HG03521 (cell line): ENCODE data around the gene TIAM1.

ENCODE experiments used
- ATAC-seq: cut with Tn5 transposase; IDR thresholded peaks from one replicate; pipeline ENCODE4 v1.9.1; 2021; ENCODE audit warnings: mild to moderate bottlenecking, moderate library complexity; ENCODE audit not compliant: unreplicated experiment

Gene TIAM1

DNA sequence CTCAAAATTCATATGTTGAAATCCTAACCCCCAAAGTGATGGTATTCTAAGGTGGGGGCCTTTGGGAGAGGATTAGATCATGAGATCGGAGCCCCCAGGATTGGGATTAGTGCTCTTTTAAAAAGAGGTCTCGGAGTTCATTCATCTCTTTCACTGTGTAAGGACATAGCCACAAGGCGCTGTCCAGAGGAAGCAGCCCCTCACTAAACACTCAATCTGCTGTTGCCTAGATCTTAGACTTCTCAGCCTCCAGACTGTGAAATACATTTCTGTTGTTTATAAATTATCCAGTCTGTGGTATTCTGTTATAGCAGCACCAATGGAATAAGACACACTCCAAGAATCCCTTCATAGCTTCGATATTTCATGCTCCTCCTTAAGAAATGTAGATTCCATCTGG lies 12.4 kb upstream of the TIAM1 start:
- no peak for ATAC-seq

DNA sequence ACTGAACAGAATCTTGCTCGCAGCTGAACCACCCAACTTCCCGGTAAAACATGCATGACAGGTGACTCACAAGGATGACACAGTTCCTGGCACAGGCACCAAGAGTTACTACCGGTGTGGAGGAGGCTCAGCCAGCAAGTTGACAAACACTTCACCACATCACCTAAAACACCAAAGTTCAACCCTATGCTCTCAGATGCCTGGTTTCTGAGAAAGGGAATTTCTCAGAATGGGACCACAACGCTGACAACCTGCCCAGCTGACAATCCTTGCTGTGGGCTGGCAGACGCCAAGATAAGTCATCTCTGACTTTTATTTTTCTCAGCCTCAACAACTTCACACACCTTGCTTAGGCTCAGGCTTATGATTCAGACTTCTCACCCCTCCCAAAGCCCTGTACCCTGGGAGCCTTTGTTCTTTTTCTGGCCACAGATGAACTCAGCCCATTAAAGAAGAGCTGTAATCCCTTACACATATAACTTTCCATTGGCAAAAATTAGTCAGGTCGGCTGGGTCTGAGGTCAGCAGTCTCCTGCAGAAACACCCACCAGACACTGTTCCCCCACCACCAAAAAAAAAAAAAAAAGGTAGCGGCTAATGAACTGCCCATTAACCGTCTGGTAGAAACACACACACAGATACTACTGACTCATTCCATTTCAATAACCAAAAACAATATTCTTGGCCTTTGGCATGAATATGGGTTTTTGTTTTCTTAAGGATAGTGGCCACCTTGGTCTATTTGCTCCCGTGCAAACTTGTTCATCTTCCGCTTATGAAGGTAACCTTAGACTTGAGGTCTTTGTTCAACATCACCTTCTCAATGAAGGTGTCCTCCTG lies 10.8 kb upstream of the TIAM1 start:
- no peak for ATAC-seq

DNA sequence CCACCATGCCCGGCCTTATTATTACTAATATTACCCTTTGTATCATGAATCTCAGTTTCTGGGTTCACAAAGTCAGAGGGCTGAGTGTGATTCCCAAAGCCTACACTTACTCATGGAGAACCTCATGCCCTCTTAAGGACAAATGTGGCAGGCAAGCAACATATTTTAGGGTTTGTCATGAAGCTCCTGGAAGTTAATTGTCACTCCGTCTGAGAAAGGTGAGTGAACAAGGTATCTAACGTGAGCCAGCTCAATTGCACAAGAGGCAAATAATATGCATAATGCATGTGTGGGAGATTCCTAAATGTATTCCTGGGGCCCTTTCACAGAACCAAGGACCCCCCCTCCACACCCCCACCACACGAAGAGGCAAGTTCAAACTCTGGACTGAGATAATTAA lies 10.1 kb upstream of the TIAM1 start:
- ATAC-seq: no peak

DNA sequence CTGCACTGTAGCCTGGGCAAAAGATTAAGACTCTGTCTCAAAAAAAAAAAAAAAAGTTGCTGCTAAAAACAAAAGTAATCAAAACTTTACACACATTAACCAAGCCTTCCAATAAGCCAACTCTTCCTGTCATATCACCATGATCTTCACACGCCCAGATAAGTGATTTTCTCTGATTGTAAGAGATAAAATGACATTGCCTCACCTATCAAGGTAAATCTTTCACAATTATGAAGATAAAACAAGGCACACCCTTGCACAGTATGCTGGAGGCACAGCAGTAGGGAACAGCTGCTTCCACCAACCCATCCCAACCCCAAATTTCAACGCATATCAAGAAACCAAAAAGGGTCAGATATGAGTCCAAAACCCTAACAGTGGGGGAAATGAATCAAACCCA lies 8.8 kb upstream of the TIAM1 start:
- no peak for ATAC-seq

DNA sequence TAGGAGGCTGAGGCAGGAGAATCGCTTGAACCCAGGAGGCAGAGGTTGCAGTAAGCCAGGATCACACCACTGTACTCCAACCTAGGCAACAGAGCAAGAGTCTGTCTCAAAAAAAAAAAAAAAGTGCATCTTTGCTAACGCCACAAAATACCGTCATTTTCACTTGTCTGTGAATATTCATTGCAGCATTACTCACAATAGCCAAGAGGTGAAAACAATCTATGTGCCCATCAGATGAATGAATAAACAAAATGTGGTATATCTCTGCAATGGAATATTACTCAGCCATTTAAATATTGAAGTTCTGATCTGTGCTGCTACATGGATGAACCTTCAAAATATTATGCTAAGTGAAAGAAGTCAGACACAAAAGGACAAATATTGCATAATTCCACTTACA lies 7.9 kb upstream of the TIAM1 start:
- ATAC-seq: no peak

DNA sequence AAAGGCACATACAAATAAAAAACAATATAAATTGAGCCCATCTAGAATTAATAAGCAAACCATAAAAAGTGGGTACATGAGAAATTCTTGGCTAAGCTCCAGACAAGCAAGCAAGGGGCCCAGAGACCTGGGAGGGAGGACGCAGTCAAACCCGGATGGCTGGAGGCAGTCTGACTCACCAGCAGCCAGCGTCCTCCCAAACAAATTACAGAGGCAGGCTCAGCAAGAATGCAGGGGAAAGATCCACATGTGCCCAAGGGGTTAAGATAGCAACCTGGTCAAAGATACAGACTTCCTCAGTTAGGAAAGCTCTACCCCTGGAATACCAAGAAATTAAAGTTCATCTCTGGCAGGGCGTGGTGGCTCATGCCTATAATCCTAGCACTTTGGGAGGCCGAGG lies 7.4 kb upstream of the TIAM1 start:
- ATAC-seq: no peak

DNA sequence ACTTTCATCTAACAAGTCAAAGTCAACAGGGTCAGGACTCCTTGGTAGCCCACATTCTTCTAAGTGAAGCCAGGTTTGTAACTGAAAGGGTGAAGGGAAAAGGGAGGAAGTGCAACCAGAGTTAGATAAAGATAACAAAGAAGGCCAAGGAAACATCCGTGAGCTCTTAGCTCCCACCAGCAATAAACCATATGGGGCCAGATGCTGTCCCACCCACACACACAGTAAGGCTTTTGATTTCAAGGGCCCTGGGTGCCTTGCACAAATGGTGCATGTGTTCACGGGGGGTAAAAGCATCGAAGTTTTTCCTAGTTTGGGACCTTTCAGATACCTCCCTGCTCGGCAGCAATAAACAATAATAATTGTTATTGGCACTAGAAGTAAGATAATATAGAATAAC lies 5.1 kb upstream of the TIAM1 start:
- no peak for ATAC-seq

DNA sequence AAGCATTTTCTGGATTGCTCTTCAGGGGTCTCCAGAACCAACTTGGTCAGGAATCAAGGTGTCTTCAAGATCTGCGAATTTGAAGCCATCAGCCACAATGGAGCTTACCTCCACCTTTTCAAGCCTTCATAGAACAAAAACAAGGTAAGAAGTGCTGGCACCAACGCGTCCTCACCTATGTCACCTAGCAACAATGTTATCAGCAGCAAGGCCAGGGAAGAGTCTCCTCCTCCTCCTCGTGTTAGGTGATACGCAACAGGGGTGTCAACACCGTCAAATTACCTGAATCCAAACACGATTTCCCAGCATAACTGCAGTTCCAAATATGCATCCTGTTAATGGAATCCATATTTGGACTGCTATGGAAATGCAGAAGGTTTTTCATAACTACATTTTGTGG lies 4.1 kb upstream of the TIAM1 start:
- no peak for ATAC-seq

DNA sequence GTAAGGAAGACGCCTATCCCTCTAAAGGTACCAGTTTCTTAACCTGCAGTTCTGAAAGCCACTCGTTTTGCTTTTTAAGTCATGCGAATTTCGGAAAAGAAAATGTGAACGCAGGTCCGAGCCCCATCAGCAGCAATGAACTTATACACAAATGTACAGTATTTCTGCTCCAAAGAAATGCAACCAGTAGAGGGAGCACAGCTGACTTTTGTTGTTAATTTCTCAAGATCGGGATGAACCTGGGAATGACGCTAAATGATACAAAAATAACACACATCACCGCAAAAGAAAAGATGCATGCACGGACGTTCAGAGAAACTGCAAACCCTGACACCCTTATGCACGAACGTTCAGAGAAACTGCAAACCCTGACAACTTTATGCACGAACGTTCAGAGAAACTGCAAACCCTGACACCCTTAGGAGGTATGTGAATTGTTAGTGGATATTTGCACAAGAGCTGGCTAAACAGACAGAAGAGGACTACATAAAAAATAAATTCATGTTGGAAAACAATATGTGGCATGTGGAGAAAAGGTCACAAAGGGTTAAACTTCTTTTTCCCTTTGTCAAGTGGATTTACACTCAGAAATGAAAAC lies 3.5 kb upstream of the TIAM1 start:
- no peak for ATAC-seq

DNA sequence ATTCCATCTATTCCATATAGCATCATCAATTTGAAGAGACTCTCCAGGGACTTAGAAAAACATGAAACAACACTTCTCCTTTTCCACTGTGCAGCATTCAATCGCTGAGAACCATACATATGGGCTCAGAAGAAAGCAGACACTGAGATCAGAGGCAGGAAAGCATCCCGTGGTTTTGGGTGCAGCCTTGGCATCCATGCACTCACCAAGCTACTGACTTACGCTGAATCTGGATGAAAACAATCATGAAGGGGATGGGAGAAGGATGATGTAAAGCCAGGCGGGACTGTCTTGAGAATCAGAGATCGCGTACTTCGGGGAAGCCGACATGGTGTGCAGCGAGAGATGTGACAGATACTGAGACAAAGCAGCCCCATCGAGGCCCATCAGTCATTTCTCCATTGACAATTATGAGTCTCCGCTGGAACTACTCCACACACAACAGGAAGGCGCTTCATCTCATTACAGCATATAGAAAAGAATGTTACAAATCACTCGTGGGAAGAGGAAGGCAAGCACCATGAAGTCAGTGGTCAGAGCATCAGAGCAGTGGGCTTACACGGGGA lies 2.3 kb upstream of the TIAM1 start:
- no peak for ATAC-seq

DNA sequence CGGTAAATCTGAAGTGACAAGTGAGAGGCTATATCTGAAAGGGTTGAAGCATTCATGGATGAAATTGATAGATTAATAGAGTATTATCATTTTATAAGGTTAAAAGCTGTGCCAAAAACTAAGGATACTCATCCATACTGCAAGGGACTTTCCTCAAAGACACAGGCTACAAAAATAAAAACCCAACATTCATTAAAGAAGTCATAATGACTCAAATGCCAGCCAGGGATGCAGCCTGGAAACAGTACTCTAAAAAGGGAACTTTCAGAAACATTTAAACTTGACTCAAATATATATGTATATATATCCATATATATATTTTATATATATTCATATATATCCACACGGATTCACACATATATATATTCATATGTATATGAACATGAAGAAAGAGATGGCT lies 1.1 kb upstream of the TIAM1 start:
- no peak for ATAC-seq

DNA sequence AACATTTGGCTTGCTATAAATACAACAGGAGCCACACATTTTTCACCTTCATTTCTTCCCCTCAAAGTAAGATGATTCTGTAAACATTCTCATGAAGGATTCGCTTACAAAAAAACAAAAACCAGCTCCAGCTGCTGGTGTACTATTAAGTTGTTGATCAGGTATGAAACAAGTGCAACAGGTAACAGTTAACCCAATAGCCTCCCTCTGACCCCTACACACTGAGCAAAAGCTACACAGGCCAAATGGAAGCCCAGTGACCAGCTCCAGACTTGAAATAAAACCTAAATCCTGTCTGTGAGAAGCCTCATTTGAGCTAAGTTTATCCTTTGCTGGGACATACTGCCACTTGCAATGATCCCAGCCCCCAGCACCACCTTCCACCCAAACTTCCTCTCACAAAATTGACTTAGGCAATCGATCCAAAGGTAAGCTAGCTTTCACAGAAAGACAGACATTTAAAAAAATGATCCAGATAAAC lies 991 bp downstream of the TIAM1 start:
- ATAC-seq: no peak

DNA sequence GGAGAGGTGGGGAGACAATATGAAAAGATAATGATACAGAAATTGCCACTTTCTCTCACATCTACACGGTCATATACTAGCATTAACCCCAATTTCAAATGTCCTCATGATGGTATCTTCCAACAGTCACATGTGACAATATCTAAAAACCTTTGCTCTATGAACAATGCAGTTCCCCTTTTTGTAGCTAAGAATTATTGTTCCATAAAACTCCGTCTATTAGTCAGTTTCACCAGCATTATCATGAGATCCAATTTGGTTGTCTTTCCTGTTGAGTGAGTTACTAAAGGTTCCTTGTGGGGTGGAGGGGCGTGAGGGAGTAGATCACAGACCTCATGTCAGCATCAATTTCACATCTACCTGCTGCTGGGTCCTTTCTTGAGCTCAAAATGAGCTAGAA lies 1.7 kb downstream of the TIAM1 start:
- ATAC-seq: no peak

DNA sequence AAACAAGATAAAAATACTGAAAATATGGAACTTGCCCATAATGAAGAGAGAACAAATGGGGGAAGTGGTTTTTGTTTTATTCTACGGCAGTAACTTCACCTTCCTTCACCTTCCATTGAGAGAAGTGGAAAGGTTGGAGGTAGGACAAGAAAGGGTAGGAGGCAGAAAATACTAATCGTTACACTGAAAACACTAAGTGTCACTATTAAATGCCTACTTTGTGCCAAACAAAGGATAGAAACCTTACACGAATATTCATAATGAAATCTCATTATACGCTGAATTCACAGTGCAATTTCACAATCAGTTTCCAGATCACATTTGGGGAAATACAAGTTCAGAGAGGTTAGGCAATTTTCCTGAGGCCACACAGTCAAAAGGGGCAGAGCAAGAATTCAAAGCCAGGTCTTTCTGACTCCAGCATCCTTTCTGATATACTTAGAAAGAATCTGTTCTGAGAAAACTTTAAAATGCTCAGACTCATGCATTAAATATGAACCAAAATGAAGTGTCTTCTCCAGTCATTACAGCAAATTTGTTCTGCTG lies 3.0 kb downstream of the TIAM1 start:
- no peak for ATAC-seq

DNA sequence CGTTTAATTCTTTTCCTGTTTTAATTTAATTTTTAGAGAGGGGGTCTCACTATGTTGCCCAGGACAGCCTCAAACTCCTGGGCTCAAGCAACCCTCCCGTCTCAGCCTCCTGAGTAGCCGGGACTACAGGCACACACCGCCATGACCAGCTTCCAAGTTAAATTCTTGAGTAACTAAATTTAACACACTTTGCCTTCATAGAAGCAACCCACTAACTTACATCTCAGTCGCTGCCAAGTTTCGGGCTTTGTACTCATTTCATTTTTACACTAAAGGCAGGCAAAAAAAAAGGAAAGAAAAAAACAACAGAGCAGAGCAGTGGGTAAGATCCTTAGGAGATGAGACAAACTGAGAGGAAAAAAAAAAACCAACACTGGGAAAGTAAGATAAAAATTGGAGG lies 3.5 kb downstream of the TIAM1 start:
- no peak for ATAC-seq

DNA sequence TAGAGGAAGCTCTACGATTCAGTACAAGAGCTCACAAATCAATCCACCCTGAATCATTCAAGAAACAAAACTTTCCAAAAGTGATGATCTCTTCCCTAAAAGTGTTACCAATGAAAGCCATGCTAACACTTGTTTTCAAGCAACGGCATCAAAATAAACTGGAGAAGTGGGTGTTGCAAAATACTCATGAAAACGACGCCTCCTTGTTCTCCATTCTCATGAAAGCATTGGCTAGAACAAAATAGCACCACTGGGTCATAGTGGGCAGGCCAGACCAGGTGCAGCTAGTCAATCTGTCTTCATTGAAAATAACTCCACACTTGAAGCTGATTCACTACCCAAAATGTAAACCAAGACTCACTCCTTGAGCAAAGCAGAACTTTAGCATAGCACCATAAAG lies 4.3 kb downstream of the TIAM1 start:
- no peak for ATAC-seq

DNA sequence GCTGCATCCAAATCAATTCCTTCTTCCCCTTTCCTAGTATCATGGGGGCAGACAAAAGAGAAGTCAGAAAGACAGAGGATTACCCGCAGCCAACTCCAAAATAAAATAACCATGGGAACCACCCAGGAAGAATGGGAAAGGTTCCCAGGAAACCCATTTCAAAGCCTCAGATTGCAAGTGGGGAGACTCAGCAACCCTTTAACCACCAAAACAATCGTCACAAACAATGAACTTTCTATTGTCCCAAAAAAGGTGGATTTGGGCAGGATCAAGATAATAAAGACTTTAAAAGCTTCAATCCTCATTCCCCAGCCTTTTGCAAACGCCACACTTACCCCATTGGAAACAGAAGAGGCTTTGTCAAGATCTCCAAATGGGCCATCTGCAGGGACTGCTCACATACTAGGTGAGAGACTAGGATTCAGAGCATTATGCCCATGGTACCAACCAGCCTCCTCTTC lies 5.1 kb downstream of the TIAM1 start:
- no peak for ATAC-seq

DNA sequence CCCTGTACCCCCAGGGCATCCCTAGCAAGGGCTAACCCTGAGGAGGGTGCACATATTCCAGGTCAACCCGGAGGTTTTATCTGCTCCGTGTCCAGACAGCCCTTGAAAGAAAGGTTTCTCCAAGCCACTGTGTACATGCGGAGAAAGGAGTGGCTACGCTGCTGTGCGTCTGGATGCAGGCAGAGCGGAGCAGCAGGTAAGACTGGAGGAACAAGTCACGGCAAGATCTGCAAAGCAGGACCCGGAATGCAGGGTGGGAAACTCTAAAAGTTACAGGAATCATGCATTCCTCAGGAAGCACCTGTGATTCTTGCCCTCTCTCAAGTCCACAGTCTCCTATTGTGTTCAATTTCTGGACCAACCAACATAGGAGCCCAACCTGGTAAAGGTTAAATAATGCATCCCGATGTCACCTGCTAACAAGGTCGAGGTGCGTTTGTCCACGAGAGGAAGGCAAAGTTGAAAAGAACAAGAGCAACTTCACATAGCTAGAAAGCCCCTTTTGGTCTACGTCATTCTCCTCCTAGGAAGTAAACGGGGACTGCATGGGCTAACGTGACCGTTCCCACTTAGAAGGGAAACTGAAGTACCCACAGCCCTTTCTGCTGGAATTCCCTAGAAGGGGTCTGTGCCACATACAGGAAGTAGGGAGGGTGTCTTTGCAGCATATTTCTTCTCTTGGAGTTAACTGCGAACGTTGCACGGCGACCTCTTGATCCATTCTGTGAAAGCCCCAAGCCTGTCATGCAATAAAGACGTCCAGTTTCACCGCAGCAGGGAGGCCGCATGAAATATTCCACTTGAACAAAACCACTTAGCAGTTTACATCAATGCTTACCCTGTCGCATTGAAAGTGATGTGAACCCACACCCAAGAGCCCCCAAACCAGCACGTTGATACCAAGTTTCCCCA lies 5.8 kb downstream of the TIAM1 start:
- no peak for ATAC-seq

DNA sequence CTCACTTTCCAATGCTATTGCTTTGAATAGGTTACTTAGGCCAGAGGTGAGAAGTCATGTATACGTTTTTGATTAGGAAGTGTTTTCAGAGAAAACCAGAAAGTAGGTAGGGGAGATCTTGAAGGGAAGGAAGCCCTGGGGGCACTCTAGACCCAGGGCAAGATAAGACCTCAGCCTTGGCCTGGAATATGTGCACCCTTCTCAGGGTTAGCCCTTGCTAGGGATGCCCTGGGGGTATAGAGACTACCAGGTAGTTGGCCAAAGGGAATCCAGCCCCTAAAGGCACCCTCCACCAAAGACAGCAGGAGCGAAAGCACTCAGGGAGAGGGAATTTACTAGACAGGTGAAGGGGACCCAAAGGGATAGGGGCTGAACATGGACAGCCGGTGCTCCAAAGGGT lies 7.0 kb downstream of the TIAM1 start:
- no peak for ATAC-seq

DNA sequence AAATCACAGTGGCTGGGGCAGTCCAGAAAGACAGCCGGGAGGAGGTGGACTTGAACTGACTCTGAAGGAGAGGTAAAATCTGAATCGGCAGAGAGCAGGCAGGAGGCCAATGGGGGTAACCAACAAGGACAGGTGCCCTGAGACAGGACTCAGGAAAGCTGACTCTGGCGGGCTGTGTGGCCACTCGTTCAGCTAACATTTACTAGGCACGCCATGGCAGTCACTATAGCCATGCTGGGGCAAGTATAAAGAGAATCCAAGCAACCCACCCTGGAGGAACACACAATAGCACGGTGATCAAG lies 7.4 kb downstream of the TIAM1 start:
- ATAC-seq: no peak
